GM19395 (cell line): Measurements from ENCODE around the gene GPR17.
A peak's percentile ranks its signal among the peaks of the same experiment; 100 is the strongest.

ENCODE experiments used
- ATAC-seq: cut with Tn5 transposase; IDR thresholded peaks from one replicate; pipeline ENCODE4 v1.9.1; 2021; ENCODE audit warnings: mild to moderate bottlenecking, moderate library complexity; ENCODE audit not compliant: unreplicated experiment

GPR17 gene

GRCh38 chr2:127685410-127686080 is 39.6 kb downstream of the GPR17 start:
- ATAC-seq: no peak

DNA sequence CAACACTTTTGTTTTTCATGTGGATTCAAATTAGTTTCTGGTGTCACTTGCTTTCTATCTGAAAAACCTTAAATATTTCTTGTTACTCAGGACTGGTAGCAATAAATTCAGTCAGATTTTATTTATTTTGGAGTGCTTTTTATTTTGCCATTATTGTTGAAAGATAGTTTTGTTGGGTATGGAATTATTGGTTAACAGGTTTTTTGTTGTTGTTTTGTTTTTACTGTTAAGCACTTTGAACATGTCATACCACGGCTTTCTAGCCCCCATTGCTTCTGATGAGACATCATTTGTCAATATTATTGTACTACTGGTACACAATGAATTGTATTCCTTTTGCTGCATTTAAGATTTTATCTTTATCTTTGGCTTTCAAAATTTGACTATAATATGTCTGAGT is 42.5 kb downstream of the GPR17 start:
- no peak for ATAC-seq

- ATAC-seq: no peak
Observed at GRCh38 chr2:127690696-127691095, 44.7 kb downstream of the GPR17 start.

- no peak for ATAC-seq
Observed at GRCh38 chr2:127694986-127695385, 49.0 kb downstream of the GPR17 start.

GRCh38 chr2:127695491-127696472 is 49.8 kb downstream of the GPR17 start:
- no peak for ATAC-seq

GRCh38 chr2:127697482-127698180 is 51.7 kb downstream of the GPR17 start:
- no peak for ATAC-seq

GRCh38 chr2:127698553-127699355 is 52.8 kb downstream of the GPR17 start:
- no peak for ATAC-seq

DNA sequence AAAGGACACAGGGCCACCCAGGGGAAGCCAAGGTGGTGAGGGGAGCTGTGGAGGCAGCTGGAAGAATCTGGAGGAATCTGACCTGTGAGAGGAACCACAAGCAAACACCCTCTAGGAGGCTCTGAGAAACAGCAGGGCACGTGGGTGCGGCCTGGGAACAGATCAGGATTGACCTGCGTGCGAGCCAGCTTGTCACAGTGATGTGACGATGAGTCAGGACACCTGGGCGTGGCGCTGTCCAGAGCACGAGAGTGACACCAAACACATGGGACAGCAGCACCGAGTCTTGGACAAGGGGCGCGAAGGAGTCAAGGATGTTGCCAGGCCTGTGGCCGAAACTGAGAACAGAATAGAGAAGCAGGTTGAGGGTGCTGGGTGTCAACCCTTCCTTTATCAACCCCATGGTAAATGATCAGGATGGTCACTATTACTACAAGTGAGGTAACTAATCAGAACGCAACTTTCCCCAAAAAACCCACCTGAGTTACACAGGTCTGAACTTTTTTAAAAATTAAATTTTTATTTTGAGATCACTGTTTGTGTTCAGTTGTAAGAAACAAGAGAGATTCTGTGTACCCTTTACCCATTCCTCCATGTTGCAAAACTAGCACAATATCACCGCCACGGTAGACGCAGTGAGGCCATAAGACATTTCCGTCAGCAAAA is 54.7 kb downstream of the GPR17 start:
- ATAC-seq: peak; percentile 69

GRCh38 chr2:127701193-127701650 is 55.3 kb downstream of the GPR17 start, which contains the start of gene SFT2D3:
SFT2D3 (plus strand) TSS chr2:127701497; CDS start chr2:127701529, 32 bp downstream.
- peak; percentile 73 for ATAC-seq

- ATAC-seq: peak; percentile 48
Observed at GRCh38 chr2:127701651-127702394, 55.9 kb downstream of the GPR17 start.
